ENCODE measurements around the gene NAPEPLD. TPM values are rescaled to one million over a fixed set of nuclear protein-coding genes. Genes with fewer than 3 reads are reported as not detected.
A peak's percentile ranks its signal among the peaks of the same experiment; 100 is the strongest.

Gene NAPEPLD
- total and polyA plus RNA-seq, 8 donors = 3.1 to 12.4 (median 5.0) TPM

DNA sequence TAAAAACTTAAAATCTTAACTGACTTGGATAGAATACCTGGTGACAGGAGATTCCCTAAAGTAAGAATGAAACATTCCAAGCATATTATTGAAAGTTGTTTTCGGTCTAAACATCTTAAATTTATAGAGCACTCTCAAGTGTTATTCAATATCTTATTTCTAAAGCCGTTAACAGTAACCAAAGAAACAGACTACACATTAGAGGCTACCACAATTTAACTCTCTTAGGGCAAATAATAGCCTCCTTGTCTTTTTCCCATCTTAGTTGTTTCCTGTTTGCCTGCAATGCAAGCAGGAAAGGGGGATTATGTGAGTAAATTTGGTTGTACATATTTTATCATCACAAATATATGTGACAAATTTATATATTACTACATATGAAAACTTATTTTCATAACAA is 31.4 kb downstream of the NAPEPLD start:
- intact Hi-C loops (cut with DNase I) = no loop called here
- no peaks in the 10 kb centered on the region for H3K27me3 ChIP-seq

DNA sequence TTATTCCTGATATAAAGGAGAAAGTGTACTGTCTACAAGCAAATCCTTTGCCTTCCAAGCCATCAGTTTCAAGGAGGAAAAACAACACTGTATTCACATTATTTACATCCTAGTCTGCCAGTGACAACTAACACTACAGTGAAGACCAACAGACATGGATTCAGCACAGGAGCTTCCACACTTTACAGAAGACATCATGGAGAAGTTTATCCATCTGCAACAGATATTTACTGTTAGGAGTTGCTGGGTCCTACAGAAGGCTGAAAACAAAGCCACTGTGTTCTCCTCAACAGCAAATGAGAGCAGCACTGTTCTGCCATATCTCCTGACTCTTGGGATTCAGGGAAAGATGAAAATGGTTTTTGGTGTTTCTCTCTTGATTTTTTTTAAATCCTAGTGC is 31.9 kb downstream of the NAPEPLD start:
- DNase-seq (no peak), ATAC-seq (no peak), FAIRE-seq (no peak)
- Histone ChIP-seq H3K9me3 (no peaks in the 10 kb centered on the region), H3K27ac (no peak overlapping the region), H3K4me1 (peaks cover 0 to 8% (median 0%) of the 10 kb centered on the region in 3 donors), H3K27me3 (no peaks in the 10 kb centered on the region), H3K4me3 (no peak overlapping the region), H3K36me3 (no peaks in the 10 kb centered on the region)
- intact Hi-C loops (cut with DNase I) = no loop called here
- TF ChIP-seq, protein P1, sequence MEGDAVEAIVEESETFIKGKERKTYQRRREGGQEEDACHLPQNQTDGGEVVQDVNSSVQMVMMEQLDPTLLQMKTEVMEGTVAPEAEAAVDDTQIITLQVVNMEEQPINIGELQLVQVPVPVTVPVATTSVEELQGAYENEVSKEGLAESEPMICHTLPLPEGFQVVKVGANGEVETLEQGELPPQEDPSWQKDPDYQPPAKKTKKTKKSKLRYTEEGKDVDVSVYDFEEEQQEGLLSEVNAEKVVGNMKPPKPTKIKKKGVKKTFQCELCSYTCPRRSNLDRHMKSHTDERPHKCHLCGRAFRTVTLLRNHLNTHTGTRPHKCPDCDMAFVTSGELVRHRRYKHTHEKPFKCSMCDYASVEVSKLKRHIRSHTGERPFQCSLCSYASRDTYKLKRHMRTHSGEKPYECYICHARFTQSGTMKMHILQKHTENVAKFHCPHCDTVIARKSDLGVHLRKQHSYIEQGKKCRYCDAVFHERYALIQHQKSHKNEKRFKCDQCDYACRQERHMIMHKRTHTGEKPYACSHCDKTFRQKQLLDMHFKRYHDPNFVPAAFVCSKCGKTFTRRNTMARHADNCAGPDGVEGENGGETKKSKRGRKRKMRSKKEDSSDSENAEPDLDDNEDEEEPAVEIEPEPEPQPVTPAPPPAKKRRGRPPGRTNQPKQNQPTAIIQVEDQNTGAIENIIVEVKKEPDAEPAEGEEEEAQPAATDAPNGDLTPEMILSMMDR (IDR thresholded peaks at IDR 0.05) = no peak

More for the DNA sequence above, 31.4 kb downstream of the NAPEPLD start:
- no peak for ATAC-seq
- no peak overlapping the region for H3K4me3 ChIP-seq
- TF ChIP-seq, protein P1 (IDR thresholded peaks at IDR 0.05) = no peak
- no peaks in the 10 kb centered on the region for H3K9me3 ChIP-seq
- DNase-seq = no peak
- H3K4me1 ChIP-seq = peaks cover 0 to 8% (median 0%) of the 10 kb centered on the region in 3 donors
- FAIRE-seq = no peak
- 96 to 99% methylated on average over 2 of the region's 2 CpGs for WGBS, 2 donors
- no peaks in the 10 kb centered on the region for H3K36me3 ChIP-seq
- H3K27ac ChIP-seq = no peak overlapping the region

DNA sequence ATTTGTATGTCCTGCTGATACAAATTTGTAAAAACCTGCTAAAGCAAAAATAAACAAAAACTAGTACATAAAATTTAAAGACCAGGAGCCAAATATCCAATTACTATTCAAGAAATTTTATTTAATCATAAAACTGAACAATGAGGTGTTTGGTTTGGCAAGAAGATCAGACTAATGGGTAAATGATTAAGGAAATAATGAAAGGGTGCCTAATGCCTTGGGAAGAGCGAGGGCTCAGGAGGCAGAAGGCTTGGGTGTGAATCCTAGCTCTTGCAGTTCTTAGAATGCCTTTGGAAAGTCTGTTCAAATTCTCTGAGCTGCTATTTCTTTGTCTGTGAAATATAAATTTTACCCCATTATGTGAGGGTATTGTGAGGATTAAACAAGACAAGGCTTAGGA is 32.4 kb downstream of the NAPEPLD start:
- no peaks in the 10 kb centered on the region for H3K27me3 ChIP-seq
- intact Hi-C loops (cut with DNase I) = no loop called here
- ATAC-seq = peak in 3 of 4 donors; percentile 37 to 72 (median 55)
- H3K4me1 ChIP-seq = peaks cover 0 to 8% (median 0%) of the 10 kb centered on the region in 3 donors
- H3K36me3 ChIP-seq = no peaks in the 10 kb centered on the region
- no peak overlapping the region for H3K27ac ChIP-seq
- FAIRE-seq = no peak
- no peaks in the 10 kb centered on the region for H3K9me3 ChIP-seq
- DNase-seq = no peak
- H3K4me3 ChIP-seq = no peak overlapping the region
- WGBS, 2 donors = 24 to 41% methylated on average over 1 of the region's 1 CpG
- TF ChIP-seq, protein P1 (IDR thresholded peaks at IDR 0.05) = no peak

DNA sequence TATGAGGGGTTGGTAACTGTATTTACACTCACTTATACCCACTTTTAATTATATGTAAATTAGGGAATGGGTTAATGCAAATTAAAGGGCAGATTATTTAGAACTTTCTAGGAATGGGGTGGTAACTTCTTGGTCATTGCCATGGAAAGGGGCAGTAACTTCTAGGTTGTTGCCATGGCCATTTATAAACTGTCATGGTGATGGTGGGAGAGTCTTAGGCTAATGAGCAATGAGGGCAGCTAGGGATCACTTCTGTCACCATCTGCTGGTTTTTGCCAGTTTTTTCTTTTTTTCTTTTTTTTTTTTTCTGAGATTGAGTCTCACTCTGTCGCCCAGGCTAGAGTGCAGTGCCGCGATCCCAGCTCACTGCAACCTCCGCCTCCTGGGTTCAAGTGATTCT is 33.1 kb downstream of the NAPEPLD start:
- Histone ChIP-seq H3K9me3 (no peaks in the 10 kb centered on the region), H3K4me3 (no peak overlapping the region), H3K27ac (no peak overlapping the region), H3K27me3 (no peaks in the 10 kb centered on the region), H3K36me3 (no peaks in the 10 kb centered on the region), H3K4me1 (peaks cover 0 to 8% (median 0%) of the 10 kb centered on the region in 3 donors)
- FAIRE-seq = no peak
- TF ChIP-seq, protein P1 (IDR thresholded peaks at IDR 0.05) = no peak
- 99 to 100% methylated on average over 4 of the region's 4 CpGs for WGBS, 2 donors
- ATAC-seq = no peak
- DNase-seq = no peak
- intact Hi-C loops (cut with DNase I) = no loop called here

DNA sequence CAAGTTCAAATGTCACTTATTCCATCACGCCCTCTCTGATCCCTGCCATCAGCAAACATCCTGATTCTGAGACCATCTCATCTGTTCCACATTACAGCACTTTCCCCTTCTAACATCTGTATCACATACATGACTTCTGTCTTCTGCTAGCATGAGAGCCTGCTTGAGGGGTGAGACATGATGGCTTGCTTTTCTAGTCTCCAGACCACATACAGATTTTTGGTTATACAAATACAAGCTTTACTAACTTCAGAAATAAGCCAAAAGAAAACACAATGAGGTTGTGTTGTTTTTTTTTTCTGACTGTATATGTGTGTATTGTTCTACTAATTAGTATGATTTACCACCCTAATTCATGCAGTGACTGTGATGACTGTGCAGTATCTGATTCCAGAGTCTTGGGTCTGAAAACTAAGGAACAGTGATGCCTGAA is 34.3 kb downstream of the NAPEPLD start:
- DNase-seq (no peak), ATAC-seq (no peak), FAIRE-seq (no peak)
- no peak overlapping the region for H3K4me3 ChIP-seq
- H3K4me1 ChIP-seq = peaks cover 0 to 8% (median 0%) of the 10 kb centered on the region in 3 donors
- H3K27ac ChIP-seq = no peak overlapping the region
- TF ChIP-seq, protein P1 (IDR thresholded peaks at IDR 0.05) = no peak
- 95 to 97% methylated on average over 1 of the region's 1 CpG for WGBS, 2 donors
- intact Hi-C loops (cut with DNase I) = no loop called here
- no peaks in the 10 kb centered on the region for H3K27me3 ChIP-seq
- H3K36me3 ChIP-seq = no peaks in the 10 kb centered on the region
- H3K9me3 ChIP-seq = no peaks in the 10 kb centered on the region
